Body of pancreas (tissue), 4 donors: ENCODE results near the gene IGSF21. TPM values are rescaled to one million over a fixed set of nuclear protein-coding genes. Genes with fewer than 3 reads are reported as not detected.

Experiments
- ATAC-seq: fragments of 150-250 bp; one replicate; pipeline ENCODE4 v1.9.1; 2016
- DNase-seq, 4 donors: peaks; one replicate each; pipeline ENCODE4 v3.0.0-alpha.2; 2019
- H3K27ac ChIP-seq, 4 donors: fragments of 200-600 bp; sonication (generic); 1 replicate in 3 of 4; 2 replicates in 1 of 4; pipeline versions ENCODE4 v1.5.1 to v1.6.1; 2016 to 2019; ENCODE audit warnings: mild to moderate bottlenecking in 1 of 4, mixed read lengths in 1 of 4, moderate library complexity in 1 of 4
- H3K27me3 ChIP-seq, 2 donors: fragments of 200-600 bp; sonication (generic); one replicate each; pipeline ENCODE4 v1.6.0; 2016; ENCODE audit warnings: mild to moderate bottlenecking in 1 of 2
- H3K36me3 ChIP-seq, 2 donors: fragments of 200-600 bp; sonication (generic); replicated peaks in 1 of 2; 2 replicates each; pipeline ENCODE4 v1.5.1; 2016; ENCODE audit warnings: low read depth in 2 of 2; ENCODE audit not compliant: insufficient read depth in 1 of 2
- H3K4me1 ChIP-seq: fragments of 200-600 bp; sonication (generic); one replicate; pipeline ENCODE4 v1.6.0; 2016
- H3K4me3 ChIP-seq, 2 donors: fragments of 200-600 bp; sonication (generic); 1 replicate in 1 of 2; 2 replicates in 1 of 2; pipeline ENCODE4 v1.5.1; 2016 to 2019
- H3K9me3 ChIP-seq, 3 donors: fragments of 200-600 bp; sonication (generic); 1 replicate in 2 of 3; 2 replicates in 1 of 3; pipeline ENCODE4 v1.5.1; 2016
- CTCF ChIP-seq, 7 experiments: fragments of 450-650 bp in 4 of 7; fragments of 200-600 bp in 3 of 7; sonication (generic) in 3 of 7; IDR thresholded peaks; one replicate each; pipeline ENCODE4 v1.5.1; 2016 to 2019; ENCODE audit warnings: antibody characterized with exemption in 7 of 7
- POLR2A ChIP-seq, 3 donors: fragments of 450-650 bp; IDR thresholded peaks; one replicate each; pipeline ENCODE4 v1.6.1; 2016; ENCODE audit warnings: antibody characterized with exemption in 3 of 3, mild to moderate bottlenecking in 2 of 3
- WGBS, 2 donors: methylation state at CpG; one replicate each; pipeline ENCODE4 v1.1.5; 2017; 5-methylcytosine and 5-hydroxymethylcytosine counted together
- intact Hi-C: fragments of 100-400 bp; cut with DNase I; formaldehyde crosslinking; loops from one replicate; pipeline ENCODE4 v1.15.1; 2023
- total RNA-seq, 2 donors: library from RNA; depleted of rRNA; stranded (reverse); fragments of >200 nt; gene quantifications; one replicate each; pipeline ENCODE4 v1.1.0, GENCODE V29; 2016

The IGSF21 gene
- total RNA-seq, 2 donors from 2014 or later, result 0.33 to 2.1 TPM

- DNase-seq, result no peak
- no peak for TF ChIP-seq POLR2A (IDR thresholded peaks at IDR 0.05)
- no peak for TF ChIP-seq CTCF (IDR thresholded peaks at IDR 0.05)
- H3K36me3 ChIP-seq, result no peaks in the 10 kb centered on the region
- no peaks in the 10 kb centered on the region for H3K4me1 ChIP-seq
- ATAC-seq, result no peak
- 24 to 35% methylated on average over 8 to 10 of the region's 10 CpGs for WGBS, 2 donors
- intact Hi-C loops, result no loop called here
- no peak overlapping the region for H3K27ac ChIP-seq
- H3K27me3 ChIP-seq, result no peaks in the 10 kb centered on the region
- no peaks in the 10 kb centered on the region for H3K9me3 ChIP-seq
- no peak overlapping the region for H3K4me3 ChIP-seq
Observed at GRCh38 chr1:18088077-18088594, 19.5 kb upstream of the IGSF21 start.

GRCh38 chr1:18089488-18089887 is 18.1 kb upstream of the IGSF21 start:
- 92 to 100% methylated on average over 1 of the region's 1 CpG for WGBS, 2 donors
- no peak overlapping the region for H3K4me3 ChIP-seq
- no peak for ATAC-seq
- TF ChIP-seq CTCF (IDR thresholded peaks at IDR 0.05) (no peak), POLR2A (IDR thresholded peaks at IDR 0.05) (no peak)
- H3K36me3 ChIP-seq, result no peaks in the 10 kb centered on the region
- H3K27ac ChIP-seq, result no peak overlapping the region
- no peaks in the 10 kb centered on the region for H3K27me3 ChIP-seq
- H3K9me3 ChIP-seq, result no peaks in the 10 kb centered on the region
- no peaks in the 10 kb centered on the region for H3K4me1 ChIP-seq
- intact Hi-C loops, result no loop called here
- DNase-seq, result no peak

- Histone ChIP-seq H3K27me3 (no peaks in the 10 kb centered on the region), H3K4me1 (no peaks in the 10 kb centered on the region), H3K27ac (no peak overlapping the region), H3K36me3 (no peaks in the 10 kb centered on the region), H3K4me3 (no peak overlapping the region), H3K9me3 (no peaks in the 10 kb centered on the region)
- intact Hi-C loops, result loop anchor here (10.0 kb wide), 1 partner anchor 436 kb away; no protein-coding TSS in a partner anchor
- WGBS, 2 donors, result 31 to 36% methylated on average over 8 of the region's 8 CpGs
- TF ChIP-seq POLR2A (IDR thresholded peaks at IDR 0.05), result no peak
- TF ChIP-seq CTCF (IDR thresholded peaks at IDR 0.05), result no peak
- ATAC-seq (no peak), DNase-seq (no peak)
Observed at GRCh38 chr1:18090636-18091035, 17.0 kb upstream of the IGSF21 start.

- no peaks in the 10 kb centered on the region for H3K36me3 ChIP-seq
- no peaks in the 10 kb centered on the region for H3K4me1 ChIP-seq
- H3K27ac ChIP-seq, result no peak overlapping the region
- no peak for DNase-seq
- 40 to 56% methylated on average over 7 of the region's 7 CpGs for WGBS, 2 donors
- TF ChIP-seq CTCF (IDR thresholded peaks at IDR 0.05) (no peak), POLR2A (IDR thresholded peaks at IDR 0.05) (no peak)
- H3K27me3 ChIP-seq, result no peaks in the 10 kb centered on the region
- ATAC-seq, result no peak
- H3K9me3 ChIP-seq, result no peaks in the 10 kb centered on the region
- H3K4me3 ChIP-seq, result no peak overlapping the region
- intact Hi-C loops, result loop anchor here (10.0 kb wide), 1 partner anchor 437 kb away; no protein-coding TSS in a partner anchor
Observed at GRCh38 chr1:18091660-18092446, 15.7 kb upstream of the IGSF21 start.
